Caco-2 (cell line): ENCODE measurements around the gene NPIPB2. TPM values are rescaled to one million over a fixed set of nuclear protein-coding genes. Genes with fewer than 3 reads are reported as not detected.
"Not testable (repeated sequence)": the region's sequence is repeated elsewhere in the genome, so short reads cannot be mapped to it uniquely, and the experiment has no call there.

Experiments used
- Bru-seq: library from RNA; stranded (reverse); fragments of 400-500 nt; gene quantifications from one replicate; lab custom pipeline; 2021; lab: Mats Ljungman, UMichigan
- BruChase-seq, 2 experiments: library from RNA; stranded (reverse); fragments of 400-500 nt; gene quantifications; one replicate each; lab custom pipeline; 2021; lab: Mats Ljungman, UMichigan
- BruUV-seq: library from RNA; stranded (reverse); fragments of 400-500 nt; replicated peaks from 2 replicates; lab custom pipeline; 2021; lab: Mats Ljungman, UMichigan
- CTCF ChIA-PET: fragments of 300-600 bp; sonication (Branson Sonifier 250); formaldehyde crosslinking; loops from one replicate; lab custom pipeline; 2022; ENCODE audit warnings: antibody characterized with exemption; lab: Charles Lee
- POLR2A ChIA-PET: fragments of 300-600 bp; sonication (Branson Sonifier 250); formaldehyde crosslinking; loops from one replicate; lab custom pipeline; 2022; ENCODE audit warnings: antibody characterized with exemption; lab: Charles Lee
- DNase-seq, 2 experiments: peaks; one replicate each; pipeline versions ENCODE4 v3.0.0 to v3.0.0-alpha.2; 2020 to 2022
- H3K27me3 ChIP-seq: replicated peaks from 2 replicates; pipeline ENCODE4 v1.6.0; 2011; ENCODE audit warnings: low read length; ENCODE audit not compliant: control insufficient read depth, insufficient read depth
- H3K36me3 ChIP-seq: 2 replicates; pipeline ENCODE4 v1.5.1; 2011; ENCODE audit warnings: low read length; ENCODE audit not compliant: control insufficient read depth, insufficient read depth
- H3K4me1 ChIP-seq: fragments of 250-450 bp; sonication (Bioruptor Pico); 2 replicates; pipeline ENCODE4 v1.5.1; 2020; ENCODE audit warnings: mild to moderate bottlenecking
- H3K4me3 ChIP-seq: 2 replicates; pipeline ENCODE4 v1.5.1; 2011; ENCODE audit warnings: low read depth, mild to moderate bottlenecking, control low read depth, low read length
- H3K9me3 ChIP-seq: fragments of 250-450 bp; sonication (Bioruptor Pico); 2 replicates; pipeline ENCODE4 v1.5.1; 2020; ENCODE audit warnings: mild to moderate bottlenecking, moderate library complexity
- H3K27ac Mint-ChIP-seq: one replicate; pipeline ENCODE4 v1.8.0; 2022; ENCODE audit warnings: mixed read lengths; ENCODE audit not compliant: unreplicated experiment
- H3K27me3 Mint-ChIP-seq: one replicate; pipeline ENCODE4 v1.8.0; 2022; ENCODE audit warnings: mixed read lengths; ENCODE audit not compliant: insufficient read depth, unreplicated experiment
- H3K36me3 Mint-ChIP-seq: one replicate; pipeline ENCODE4 v1.8.0; 2022; ENCODE audit warnings: mild to moderate bottlenecking, mixed read lengths; ENCODE audit not compliant: insufficient read depth, unreplicated experiment
- H3K4me1 Mint-ChIP-seq: one replicate; pipeline ENCODE4 v1.8.0; 2022; ENCODE audit warnings: low read depth, mixed read lengths; ENCODE audit not compliant: unreplicated experiment
- H3K4me3 Mint-ChIP-seq: one replicate; pipeline ENCODE4 v1.8.0; 2022; ENCODE audit warnings: mild to moderate bottlenecking, moderate library complexity, mixed read lengths; ENCODE audit not compliant: unreplicated experiment
- H3K9me3 Mint-ChIP-seq: one replicate; pipeline ENCODE4 v1.8.0; 2022; ENCODE audit warnings: mixed read lengths; ENCODE audit not compliant: unreplicated experiment
- intact Hi-C: fragments of 100-400 bp; cut with micrococcal nuclease; formaldehyde crosslinking; loops from one replicate; pipeline ENCODE4 v1.10.0; 2022; ENCODE audit not compliant: unreplicated experiment
- long read RNA-seq: library from polyadenylated mRNA; stranded (forward); transcript quantifications from one replicate; pipeline ENCODE4 v2.0.0, GENCODE V29; 2022
- total RNA-seq: library from RNA; stranded (reverse); gene quantifications from 2 replicates; pipeline ENCODE4 v1.2.3, GENCODE V29; 2022
- TF ChIP-seq, protein P1 (sequence below), 2 experiments: fragments of 200-600 bp in 1 of 2; IDR thresholded peaks; 1 replicate in 1 of 2; 2 replicates in 1 of 2; pipeline versions ENCODE4 v1.5.1 to v1.8.0; 2011 to 2022; ENCODE audit warnings: antibody characterized with exemption in 1 of 2, control low read depth in 1 of 2, inconsistent platforms in 1 of 2, low read depth in 1 of 2, low read length in 1 of 2, mild to moderate bottlenecking in 1 of 2, moderate library complexity in 1 of 2; ENCODE audit not compliant: insufficient read depth in 1 of 2, severe bottlenecking in 1 of 2, unreplicated experiment in 1 of 2

Gene NPIPB2
- 6.8 and 13.0 TPM in 2 replicates for total RNA-seq
- Bru-seq, nascent RNA = percentile 20 among the genes with signal in this experiment
- BruChase-seq, experiment 1, labeled RNA remaining after a 2-hour chase = percentile 30 among the genes with signal in this experiment
- percentile 30 among the genes with signal in this experiment for BruChase-seq, experiment 2, labeled RNA remaining after a 6-hour chase
- long read RNA-seq = 0 reads

DNA sequence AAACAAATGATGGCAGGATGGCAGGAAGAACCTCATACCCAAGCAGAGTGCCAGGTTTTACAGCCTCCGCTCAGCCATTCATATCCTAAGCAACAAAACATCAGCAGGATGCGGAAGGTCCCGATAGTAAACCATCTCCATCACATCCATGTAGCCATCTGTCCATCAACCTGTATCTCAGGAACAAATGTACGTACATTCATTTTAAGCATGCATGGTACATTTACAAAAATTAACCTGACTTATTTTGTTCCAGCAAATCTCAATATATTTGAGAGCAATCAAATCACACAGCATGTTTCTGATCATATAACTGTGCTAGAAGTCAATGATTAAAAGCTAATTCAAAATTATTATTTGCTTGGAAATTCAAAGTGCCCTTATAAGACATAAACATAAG, at the start of gene NPIPB2:
NPIPB2 (minus strand) TSS at position 101 of the 400 bp plus-strand sequence; CDS start at position 101, 0 bp downstream.
- H3K4me3 Mint-ChIP-seq, H3K27me3 ChIP-seq, POLR2A ChIA-PET, H3K36me3 ChIP-seq, H3K27ac Mint-ChIP-seq, BruUV-seq, H3K4me3 ChIP-seq, H3K27me3 Mint-ChIP-seq, H3K36me3 Mint-ChIP-seq, intact Hi-C loops, H3K9me3 Mint-ChIP-seq, H3K4me1 ChIP-seq, H3K9me3 ChIP-seq, DNase-seq, H3K4me1 Mint-ChIP-seq, CTCF ChIA-PET: not testable (repeated sequence)

GRCh38 chr16:11990702-11991390, 49.0 kb upstream of the NPIPB2 start:
- Mint-ChIP-seq H3K36me3 (no peaks in the 10 kb centered on the region), H3K4me3 (no peak overlapping the region), H3K27ac (no peak overlapping the region), H3K27me3 (no peaks in the 10 kb centered on the region), H3K9me3 (no peaks in the 10 kb centered on the region), H3K4me1 (no peaks in the 10 kb centered on the region)
- Histone ChIP-seq H3K27me3 (no peaks in the 10 kb centered on the region), H3K9me3 (no peaks in the 10 kb centered on the region), H3K4me3 (no peak overlapping the region), H3K4me1 (no peaks in the 10 kb centered on the region), H3K36me3 (no peaks in the 10 kb centered on the region)
- BruUV-seq = no TSS peak
- no peak for DNase-seq
- TF ChIP-seq, protein P1, sequence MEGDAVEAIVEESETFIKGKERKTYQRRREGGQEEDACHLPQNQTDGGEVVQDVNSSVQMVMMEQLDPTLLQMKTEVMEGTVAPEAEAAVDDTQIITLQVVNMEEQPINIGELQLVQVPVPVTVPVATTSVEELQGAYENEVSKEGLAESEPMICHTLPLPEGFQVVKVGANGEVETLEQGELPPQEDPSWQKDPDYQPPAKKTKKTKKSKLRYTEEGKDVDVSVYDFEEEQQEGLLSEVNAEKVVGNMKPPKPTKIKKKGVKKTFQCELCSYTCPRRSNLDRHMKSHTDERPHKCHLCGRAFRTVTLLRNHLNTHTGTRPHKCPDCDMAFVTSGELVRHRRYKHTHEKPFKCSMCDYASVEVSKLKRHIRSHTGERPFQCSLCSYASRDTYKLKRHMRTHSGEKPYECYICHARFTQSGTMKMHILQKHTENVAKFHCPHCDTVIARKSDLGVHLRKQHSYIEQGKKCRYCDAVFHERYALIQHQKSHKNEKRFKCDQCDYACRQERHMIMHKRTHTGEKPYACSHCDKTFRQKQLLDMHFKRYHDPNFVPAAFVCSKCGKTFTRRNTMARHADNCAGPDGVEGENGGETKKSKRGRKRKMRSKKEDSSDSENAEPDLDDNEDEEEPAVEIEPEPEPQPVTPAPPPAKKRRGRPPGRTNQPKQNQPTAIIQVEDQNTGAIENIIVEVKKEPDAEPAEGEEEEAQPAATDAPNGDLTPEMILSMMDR (IDR thresholded peaks at IDR 0.05; ENCODE audit: insufficient read depth in 1 of 2, low read depth in 1 of 2, low read length in 1 of 2, severe bottlenecking in 1 of 2, unreplicated experiment in 1 of 2) = no peak
- ChIA-PET POLR2A (no interaction called here), CTCF (no interaction called here)
- intact Hi-C loops = no loop called here

DNA sequence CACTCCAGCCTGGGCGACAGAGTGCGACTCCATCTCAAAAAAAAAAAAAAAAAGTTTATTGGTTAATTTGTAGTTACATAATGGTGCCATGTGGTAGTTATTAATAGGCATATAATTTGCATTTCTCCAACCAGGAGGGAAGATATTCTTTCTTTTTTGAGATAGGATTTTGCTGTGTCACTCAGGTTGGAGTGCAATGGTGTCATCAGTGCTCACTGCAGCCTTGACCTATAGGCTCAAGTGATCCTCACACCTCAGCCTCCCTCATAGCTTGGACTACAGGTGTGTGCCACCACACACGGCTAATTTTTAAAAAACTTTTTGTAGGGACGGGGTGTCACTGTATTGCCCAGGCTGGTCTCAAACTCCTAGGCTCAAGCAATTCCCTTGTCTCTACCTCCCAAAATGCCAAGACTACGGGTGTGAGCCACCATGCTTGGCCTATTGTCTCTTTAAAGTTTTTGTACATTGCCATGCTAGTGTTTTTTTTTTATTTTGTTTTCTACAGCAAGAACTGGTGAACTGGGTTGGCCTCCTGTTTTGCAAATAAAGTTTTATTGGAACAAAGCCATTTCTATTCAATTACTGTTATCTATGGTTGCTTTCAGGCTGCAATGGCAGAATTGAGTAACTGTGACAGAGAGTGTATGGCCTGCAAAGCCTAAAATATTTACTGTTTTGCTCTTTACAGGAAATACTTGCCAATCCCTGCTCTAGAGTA, 46.6 kb upstream of the NPIPB2 start:
- DNase-seq = no peak
- TF ChIP-seq, protein P1 (IDR thresholded peaks at IDR 0.05; ENCODE audit: insufficient read depth in 1 of 2, low read depth in 1 of 2, low read length in 1 of 2, severe bottlenecking in 1 of 2, unreplicated experiment in 1 of 2) = no peak
- Histone ChIP-seq H3K9me3 (no peaks in the 10 kb centered on the region), H3K27me3 (no peaks in the 10 kb centered on the region), H3K4me1 (no peaks in the 10 kb centered on the region), H3K36me3 (no peaks in the 10 kb centered on the region), H3K4me3 (no peak overlapping the region)
- no peaks in the 10 kb centered on the region for H3K27me3 Mint-ChIP-seq
- no peaks in the 10 kb centered on the region for H3K36me3 Mint-ChIP-seq
- no peak overlapping the region for H3K27ac Mint-ChIP-seq
- no TSS peak for BruUV-seq
- no peaks in the 10 kb centered on the region for H3K4me1 Mint-ChIP-seq
- H3K9me3 Mint-ChIP-seq = no peaks in the 10 kb centered on the region
- ChIA-PET CTCF (no interaction called here), POLR2A (no interaction called here)
- H3K4me3 Mint-ChIP-seq = no peak overlapping the region
- intact Hi-C loops = no loop called here
